GM19238 (cell line): ENCODE measurements around the gene CSRP3.

Experiments
- DNase-seq: peaks from one replicate; pipeline ENCODE4 v3.0.0; 2011; ENCODE audit warnings: low spot score; ENCODE audit not compliant: insufficient read length

CSRP3 gene

DNA sequence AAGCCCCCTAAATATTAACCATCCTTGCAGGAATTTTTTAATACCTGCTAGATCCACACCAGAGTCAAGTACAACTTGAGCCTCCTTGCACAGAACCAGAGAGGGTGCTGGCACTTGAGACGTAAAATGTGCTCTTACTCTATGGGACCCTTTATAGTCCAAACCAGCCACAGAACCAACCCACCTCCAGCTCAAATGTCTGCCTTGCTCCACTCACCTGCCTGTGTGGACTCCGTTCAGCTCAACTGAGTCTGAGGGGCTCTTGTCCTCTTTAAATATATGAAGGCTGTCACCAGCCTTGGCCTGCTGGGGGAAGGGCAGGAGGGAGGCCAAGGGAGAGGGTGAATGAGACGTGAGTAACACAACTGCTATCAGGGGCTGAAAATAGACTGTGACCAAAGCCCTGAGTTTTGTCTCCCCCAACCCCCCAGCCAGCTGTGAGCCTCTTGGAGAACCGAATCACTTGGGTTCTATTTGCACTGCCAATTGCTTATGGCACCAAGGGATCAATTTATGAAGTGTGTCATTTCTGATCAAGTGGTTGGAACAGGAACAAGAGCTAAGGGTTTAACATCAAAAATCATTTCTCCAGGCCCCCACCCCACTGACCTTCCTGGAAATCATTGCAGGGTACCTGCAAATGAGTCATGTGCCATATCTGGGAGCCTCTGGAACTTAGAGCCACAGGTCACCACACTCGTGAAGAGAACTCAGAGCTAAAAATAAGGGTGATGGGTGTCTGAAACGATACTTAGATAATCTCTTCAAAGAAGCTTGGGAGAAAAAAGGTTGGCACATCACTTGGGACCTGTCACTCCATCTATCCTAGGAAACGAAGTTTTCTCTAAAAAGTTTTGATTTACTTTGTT is at the start of gene CSRP3:
TSS of gene CSRP3 (minus strand) at position 247 of the 869 bp plus-strand sequence. CDS start 9,535 bp downstream, outside the sequence.
- no peak for DNase-seq

DNA sequence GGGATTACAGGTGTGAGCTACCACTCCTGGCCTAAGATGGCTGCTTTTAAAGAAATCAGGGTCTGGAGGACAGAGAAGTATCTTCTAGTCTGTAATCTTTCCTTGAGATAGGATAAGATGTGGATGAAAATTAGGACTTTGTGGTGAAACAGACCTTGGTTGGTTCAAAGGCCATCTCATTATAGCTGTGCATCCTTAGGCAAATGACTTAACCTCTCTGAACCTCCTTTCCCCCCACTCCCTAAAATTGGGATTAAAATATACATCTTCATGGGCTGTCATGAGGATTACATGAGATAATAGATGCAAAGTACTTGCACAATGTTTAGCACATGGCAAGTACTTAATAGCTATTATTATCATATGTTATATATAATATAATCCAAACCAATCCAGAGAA is 49.8 kb upstream of the CSRP3 start:
- DNase-seq: no peak

DNA sequence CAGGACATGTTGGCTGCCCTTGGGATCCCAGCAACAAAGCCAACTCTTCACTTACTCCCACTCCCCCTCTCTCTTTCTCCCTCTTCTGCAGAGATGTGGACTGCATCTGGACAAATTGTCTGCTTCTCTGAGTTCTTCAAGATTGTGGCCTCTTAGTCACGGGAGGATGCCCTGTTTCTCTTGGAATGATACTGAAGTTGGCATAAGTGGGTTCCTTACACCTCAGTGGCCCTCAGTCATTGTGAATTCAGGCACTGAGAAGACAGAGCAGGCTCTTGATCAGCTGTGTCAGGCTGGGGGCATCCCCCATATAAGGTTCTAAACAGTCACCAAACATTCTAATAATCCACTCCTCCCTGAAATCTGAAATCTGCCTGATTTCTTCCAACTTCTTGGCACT is 45.0 kb upstream of the CSRP3 start:
- DNase-seq: no peak

DNA sequence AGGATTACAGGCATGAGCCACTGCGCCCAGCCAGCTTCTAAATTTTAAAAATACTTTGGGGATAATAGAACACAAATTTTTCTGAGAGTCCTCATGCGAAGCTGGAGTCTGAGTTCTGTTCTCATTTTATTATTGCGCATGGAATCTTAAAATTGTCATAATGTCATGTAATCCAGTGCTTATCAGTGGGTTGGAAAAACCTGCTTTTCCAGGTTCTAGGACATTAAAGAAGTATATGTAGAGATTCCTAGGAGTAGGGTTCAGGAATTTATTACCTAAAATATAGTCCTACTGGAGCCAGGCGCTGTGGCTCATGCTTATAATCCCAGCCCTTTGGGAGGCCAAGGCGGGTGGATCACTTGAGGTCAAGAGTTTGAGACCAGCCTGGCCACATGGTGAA is 43.6 kb upstream of the CSRP3 start:
- DNase-seq: no peak

DNA sequence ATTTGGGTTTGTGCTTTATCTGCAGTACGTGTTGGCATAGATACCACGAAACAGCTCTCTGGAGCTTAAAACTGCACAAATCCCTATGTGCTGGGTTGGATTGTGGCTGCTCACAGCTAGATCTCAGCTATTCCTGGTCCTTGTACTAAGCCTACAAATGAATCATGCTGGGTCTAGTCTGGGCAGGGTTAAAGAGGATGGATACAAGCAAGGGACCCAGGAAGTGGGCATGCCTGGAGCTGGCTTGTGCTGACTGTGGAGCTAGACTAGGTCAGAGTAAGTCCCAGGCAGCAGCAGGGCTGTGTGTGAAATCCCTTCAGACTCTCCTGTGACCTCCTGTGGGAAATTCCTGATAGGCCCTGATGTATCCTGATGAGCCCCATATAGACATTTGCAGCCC is 42.8 kb upstream of the CSRP3 start:
- DNase-seq: no peak

DNA sequence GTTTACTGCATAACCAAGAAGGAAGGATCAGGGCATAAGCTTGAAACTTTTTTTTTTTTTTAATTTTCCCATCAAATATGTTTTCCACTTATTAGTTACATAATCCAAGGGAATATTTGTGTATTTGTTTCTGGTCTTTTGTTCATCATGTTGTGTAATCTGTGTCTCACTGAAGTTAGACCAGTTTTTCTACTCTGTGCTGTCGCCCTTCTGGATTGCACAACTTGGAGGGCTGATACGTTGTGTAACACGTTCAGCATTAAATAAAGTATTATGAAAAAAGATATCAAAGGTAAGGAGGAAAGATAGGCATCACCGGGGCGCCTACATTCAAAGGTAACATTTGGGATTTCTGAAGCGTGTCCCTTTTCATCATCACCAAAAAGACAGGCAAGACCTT is 42.3 kb upstream of the CSRP3 start:
- no peak for DNase-seq

DNA sequence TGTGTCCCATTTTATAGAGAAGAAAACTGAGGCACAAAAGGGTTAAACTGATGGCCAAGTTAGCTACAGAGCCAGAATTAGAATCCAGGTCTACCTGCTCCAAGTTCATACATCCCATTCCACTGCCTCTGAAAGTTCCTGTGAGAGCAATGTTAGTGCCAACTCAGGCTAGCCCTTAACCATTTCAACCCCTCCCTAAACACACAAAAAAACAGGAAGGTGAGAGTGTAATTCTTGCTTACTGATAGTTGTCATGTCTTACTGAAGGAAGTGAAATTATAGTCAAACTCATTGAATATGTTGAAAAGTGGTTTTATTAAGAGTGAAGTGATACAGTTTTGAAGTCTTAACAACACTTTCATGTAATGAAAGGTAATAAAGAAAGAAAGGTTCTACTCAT is 41.8 kb upstream of the CSRP3 start:
- no peak for DNase-seq

DNA sequence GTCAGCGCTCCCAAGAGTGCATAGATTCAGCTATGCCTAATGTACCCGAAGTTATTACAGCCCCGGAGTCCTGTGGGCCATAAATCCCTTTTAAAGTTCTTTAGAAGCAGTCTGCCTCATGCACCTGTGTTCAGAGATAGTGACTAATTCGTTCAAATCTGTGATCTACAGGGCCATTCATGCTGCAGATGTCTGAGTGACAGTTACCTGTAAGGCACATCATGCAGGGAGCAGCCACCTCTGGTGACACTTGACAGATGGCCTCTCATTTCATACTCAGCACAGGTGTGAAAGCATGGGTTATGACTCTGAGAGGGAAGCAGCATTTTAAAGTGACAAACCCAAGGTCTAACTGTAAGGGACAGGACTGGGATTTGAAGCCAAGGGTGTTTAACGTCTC is 41.4 kb upstream of the CSRP3 start:
- DNase-seq: no peak

DNA sequence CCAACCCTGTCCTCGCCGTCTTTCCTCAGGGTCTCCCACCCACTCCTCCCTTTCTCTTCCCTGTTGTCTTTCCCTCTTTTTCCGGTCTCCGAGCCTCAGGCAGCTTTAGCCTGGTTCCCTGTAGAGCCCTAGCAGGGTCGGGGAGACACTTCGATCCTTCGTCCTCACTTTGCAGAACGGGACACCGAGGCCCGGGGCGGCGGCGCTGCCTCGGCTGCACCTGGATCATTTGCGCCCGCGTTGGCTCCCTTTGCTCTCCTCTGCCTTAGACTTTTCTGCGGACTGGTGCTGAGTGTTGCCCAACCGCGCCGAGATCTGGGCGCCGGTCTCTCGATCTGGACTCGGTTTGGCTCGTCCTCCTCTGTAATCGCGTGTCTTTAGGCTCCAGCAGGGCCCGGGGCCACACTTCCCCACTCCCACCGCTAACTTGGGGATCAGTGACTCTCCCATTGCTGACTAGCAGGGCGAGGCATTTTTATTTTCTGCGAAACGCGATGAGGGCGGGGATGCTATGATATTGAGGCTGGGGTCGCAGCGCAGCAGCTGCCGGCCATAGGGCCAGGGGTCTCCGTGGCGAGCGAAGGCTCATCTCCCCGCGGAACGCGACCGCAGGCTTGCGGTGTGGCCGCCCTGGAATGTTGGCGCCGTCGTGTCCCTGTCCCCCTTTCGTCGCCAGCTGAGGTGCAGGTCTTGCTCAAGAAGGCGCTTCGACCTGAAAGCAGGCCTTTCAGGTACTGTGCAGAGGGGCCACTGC is 40.6 kb upstream of the CSRP3 start:
- DNase-seq: no peak

DNA sequence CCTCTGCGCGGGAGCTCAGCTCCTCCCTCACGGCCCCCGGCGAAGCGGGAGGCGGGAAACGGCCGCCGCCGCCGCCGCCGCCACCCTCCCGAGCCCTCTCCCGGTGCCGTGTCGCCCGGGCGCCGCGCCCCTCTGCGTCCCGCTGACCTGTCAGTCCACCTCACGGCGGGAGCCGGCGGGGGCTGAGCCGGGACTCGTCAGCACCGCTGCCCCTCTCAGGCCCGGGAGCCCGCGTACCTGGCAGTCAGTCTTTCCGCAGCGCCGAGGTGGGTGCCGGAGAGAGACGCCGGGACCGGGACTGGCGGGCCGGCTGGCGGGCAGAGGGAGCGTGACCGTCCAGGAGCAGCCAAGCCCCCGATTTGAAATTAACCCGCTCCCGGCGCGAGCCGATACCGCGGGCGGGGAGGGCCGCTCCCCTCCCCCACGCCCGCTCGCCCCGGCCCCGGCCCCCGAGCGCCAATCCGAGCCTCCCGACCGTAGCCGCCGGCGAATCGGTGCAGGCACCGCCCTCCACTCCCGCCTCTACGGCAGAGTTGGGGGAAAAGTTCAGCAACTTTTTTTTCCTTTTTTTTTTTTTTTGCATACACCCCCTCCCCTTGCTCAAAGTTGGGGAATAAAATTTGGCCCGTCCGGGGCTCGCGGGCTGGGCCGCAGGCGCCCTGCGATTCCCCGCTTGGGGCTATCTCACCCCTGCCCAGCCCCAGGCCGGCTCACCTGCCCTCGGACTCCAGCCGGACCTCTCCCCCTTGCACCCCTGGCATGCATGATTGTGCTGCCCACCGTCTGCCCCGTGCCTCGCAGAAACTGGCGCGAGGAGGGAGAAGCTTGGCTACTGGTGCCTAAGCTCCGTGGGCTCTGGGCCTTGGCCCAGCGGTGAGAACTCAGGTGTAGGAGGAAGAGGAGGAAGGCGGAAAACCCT is 39.7 kb upstream of the CSRP3 start:
- peak; percentile 68 for DNase-seq

DNA sequence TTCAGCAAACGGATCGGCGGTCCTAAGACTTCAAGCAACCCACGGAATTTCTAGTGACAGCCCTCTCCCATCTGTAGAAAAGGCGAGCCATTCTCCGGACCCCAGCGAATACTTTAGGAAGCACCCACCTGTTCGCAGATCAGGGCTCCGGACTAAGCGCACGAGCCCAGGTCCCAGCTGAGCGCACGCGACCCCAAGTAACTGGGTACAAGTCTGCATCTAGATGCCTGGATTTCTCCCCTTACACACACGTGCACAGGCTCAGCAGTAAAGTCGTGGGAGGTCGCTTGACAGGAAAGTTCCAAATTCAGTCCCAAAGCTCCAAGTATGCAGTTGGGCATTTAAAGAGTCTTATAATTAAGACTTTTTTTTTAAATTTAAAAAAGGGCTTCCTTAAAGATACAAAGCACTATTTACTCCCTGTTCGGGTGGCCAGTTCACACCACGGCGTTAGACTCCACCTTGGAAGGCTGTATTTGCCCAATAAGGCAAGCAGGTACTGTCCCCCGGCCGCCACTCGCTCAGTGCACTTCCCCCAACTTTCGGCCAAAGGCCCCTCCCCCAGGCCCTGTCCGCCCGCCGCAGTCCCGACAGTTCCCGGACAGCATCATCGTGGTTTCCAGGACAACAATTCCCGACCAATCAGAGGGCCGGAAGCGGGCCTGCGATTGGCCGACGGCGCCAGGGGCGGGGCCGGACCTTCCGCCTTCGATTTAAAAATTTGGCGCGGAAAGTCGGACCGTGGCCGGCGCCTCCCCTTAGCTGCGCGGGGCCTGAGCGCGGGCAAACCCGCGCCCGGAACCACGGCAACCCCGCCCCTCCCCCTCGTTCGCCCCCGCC is 38.9 kb upstream of the CSRP3 start, which contains the start of gene E2F8:
TSS of gene E2F8 (minus strand) at position 526 of the 840 bp plus-strand sequence. CDS start 824 bp downstream, outside the sequence.
- DNase-seq: peak; percentile 95

DNA sequence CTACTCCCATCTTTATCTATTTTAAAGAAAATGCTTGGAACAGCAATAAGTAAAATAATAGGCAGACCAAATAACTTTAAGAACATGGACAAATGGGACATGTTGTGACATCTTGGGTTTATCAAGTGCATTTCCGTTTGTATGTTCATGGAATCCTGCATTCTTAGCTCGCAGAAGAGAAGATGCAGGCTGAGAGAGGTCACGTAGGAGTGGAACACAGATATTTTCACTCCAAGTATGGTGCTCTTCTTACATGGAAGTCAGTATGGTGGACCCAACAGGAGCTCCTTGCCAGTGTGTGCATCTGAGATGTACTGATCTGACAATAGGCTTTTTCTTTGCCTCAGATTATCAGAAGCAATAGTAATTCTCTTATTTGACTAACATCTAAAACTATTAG is 37.3 kb upstream of the CSRP3 start:
- no peak for DNase-seq

DNA sequence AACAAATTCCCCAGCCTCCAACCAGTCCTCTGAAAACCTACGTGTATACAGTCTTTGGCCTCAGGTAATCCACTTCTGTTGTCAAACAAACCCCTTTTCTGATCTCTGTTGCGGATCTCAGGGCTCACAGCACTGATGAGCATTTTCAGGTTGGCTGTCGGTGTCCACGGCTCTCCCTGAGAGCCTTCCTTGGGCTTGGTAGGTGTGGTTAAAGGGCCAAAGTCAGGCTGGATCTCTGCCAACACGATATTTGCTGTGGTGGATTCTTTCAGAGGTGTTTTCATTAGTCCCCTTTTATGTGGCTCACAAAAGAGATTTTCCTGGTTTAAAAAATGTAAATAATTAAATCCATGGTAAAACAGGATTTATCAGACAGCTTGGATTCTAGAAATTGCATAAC is 36.0 kb upstream of the CSRP3 start:
- DNase-seq: no peak

DNA sequence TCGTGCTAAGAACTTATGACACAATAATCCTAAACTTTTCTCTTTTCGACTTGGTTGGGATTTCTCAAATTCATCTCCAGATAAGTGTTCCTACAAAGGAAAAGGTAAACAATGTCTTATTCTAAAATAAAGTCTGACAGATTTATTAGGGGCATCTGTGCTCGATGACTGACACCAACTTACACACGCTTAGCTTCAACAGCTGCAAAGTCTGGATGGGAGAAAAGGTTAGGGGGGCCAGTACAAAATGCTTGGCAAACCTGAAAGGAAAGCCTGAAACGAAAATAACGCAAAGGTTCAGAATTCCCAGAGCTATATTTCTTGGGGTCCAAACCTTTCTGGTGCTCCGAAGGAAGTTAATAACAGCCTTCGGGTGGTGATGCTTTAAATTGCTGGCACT is 35.6 kb upstream of the CSRP3 start:
- no peak for DNase-seq

DNA sequence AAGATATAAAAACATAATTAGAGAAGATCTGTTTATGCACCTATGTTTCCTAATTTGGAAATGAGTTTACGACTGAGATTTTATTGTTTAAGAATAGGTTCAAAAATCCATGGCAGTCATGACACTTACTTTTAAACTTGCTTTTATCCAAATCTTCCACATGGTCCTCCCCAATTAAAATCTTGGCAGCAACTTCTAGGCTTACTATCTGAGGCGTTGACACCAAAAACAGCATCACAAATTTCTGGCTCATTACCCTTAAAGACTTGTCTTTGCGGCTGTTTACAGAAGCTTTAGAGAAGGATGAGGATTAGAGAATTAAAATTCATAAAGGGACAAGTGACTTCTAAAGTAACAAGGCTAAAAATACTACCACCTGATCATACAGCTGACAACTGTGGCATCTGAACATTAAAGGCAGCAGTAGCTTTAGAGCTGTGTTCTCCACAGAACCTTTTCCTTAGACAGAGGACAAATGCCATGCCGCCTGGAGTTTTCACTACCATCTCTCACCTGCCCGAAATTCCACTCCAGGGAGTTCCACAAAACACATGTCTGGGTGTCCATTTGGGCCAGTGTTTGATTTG is 32.5 kb upstream of the CSRP3 start:
- DNase-seq: no peak

DNA sequence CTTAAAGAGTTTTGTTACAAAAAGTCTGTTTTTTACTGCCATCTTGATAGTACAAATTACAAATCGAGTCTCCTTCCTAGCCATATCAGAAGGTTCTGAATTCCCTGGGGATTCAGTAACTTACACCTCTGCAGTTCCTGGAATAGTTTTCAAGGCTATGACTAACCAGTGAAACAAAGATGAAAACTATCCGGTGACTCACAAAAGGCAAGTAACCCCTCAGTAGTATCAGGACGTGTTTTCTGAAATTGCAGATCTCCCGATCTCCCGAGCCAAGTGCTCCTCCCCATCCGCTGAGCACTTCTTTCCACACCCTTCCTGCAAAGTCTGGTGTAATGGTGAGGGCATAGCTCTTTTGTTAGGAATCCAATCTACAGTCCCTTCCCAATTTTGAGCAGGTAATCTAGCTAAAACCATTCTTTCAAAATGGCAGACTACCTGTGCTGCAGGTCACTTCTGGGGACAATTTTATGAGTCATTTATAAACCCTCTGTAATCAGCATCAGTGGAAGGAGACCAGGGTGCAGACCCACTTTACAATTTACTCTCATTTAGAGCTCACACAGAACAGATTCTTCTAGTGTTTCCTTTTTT is 31.2 kb upstream of the CSRP3 start:
- no peak for DNase-seq

DNA sequence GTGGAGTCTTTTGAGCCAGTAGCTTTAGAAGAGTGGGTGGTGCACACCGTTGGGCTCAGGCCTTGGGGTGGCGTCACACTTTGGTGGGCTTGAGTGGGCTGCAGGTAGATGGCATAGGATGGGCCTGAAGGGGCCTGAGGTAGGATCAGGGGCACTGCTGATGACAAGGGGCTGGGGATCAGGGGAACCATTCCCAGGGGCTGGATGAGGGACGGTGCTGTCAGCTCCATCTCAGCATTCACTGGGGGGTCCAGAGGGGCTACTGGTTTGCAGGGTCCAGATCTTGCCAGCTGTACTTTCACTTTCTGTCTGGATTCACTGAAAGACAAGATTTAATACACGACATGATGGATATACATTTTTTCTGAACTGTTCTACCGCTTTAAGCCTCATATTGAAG is 27.9 kb upstream of the CSRP3 start:
- DNase-seq: no peak

DNA sequence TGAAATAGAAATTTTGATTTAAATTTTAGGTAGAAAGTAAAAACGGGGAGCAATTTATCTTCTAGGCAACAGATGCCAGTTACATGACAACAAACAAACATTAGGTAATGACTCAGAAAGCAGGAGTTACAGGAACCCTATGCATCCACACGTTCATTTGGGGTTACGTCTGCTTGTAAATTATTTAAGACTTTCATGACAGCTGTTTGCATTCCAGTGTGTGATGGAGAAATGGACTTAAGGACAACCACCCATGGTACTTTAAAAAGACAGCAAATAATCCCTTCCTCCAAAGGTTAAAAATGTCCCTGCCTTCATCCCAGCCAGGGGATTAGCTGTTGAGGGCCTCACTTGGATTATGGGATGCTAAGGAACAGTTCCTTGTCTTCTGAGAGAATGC is 27.2 kb upstream of the CSRP3 start:
- no peak for DNase-seq

DNA sequence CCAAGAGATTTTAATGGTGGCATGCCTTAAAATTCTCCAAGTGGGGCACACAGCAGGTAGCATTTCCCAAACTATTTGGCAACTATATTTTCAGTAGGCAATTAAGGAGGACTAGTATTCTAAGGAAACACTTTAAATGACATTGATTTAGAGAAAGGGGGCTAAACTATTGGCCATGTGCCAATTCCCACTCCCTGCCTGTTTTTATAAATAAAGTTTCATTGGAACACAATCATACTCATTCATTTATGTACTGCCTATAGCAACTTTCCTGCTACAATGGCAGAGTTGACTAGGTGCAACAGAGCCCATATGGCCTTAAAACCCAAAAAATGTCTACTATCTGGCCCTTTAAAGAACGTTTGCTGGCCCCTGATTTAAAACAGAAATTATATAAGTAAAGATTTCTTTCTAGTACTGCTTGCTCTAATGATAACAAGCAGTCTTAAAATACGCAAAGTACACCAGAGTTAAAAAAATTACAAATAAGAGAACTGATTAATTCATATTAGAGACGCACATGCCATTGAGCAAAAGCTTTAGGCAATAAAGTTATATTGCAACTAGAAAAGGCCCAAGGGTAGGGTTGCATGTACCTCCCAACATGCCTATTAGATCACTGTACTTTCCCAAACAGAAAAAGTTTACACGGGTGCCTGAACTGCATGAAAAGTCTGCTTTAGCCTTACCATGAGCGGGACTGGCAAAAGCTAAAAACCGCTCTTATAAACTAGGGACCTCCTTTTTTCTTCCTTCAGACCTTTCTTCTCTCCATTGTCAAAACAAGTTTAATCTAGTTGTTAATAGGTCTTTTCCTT is 24.8 kb upstream of the CSRP3 start:
- DNase-seq: no peak
